GM20431 (cell line): ENCODE data around the gene CBFA2T2.
"Not testable (repeated sequence)": the region's sequence is repeated elsewhere in the genome, so short reads cannot be mapped to it uniquely, and the experiment has no call there.

Source experiments
- in situ Hi-C: fragments of 300-500 bp; cut with MseI, MboI; formaldehyde crosslinking; loops from one replicate; pipeline ENCODE4 v1.15.0; 2020; ENCODE audit warnings: low sequenced_read_pairs; ENCODE audit not compliant: unreplicated experiment

Gene CBFA2T2

DNA sequence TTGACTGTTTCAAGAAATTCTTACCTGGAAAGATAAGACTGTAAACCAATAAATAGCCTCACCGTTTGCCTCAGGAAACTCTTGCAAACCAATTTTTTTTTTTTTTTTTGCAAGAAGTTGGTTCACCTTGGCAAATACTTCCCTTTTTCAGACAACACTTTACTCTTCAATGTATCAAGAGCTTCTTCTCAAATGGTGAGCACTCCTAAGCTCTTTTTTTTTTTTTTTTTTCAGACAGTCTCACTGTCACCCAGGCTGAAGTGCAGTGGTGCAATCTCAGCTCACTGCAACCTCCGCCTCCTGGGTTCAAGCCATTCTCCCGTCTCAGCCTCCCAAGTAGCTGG is 23.6 kb upstream of the CBFA2T2 start:
- in situ Hi-C loops, result loop anchor here (10.0 kb wide), 1 partner anchor 189 kb away; no protein-coding TSS in a partner anchor

DNA sequence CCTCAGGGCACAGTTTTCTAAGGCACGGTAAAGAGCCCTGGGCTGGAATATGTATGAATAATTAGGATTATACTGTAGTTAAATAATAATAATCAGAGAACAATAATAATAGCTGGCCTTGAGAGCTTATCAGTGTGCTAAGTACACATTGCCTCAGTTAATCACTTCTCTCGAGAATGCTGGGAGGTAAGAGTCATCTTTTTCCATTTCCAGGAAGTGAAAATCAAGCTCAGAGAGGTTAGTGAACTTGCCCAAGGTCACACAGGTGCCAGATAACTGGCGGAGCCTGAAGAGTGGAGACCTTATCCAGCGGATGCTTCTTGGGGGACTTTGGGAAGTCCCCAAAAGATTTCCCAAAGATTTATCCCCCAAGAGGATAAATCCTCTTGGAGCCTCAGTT is 19.4 kb upstream of the CBFA2T2 start:
- in situ Hi-C loops, result no loop called here

- in situ Hi-C loops, result no loop called here
Measured at GRCh38 chr20:33470866-33471265, 19.0 kb upstream of the CBFA2T2 start.

GRCh38 chr20:33472868-33473435 is 16.9 kb upstream of the CBFA2T2 start:
- in situ Hi-C loops, result no loop called here

- in situ Hi-C loops, result no loop called here
Measured at GRCh38 chr20:33474097-33474873, 15.6 kb upstream of the CBFA2T2 start.

DNA sequence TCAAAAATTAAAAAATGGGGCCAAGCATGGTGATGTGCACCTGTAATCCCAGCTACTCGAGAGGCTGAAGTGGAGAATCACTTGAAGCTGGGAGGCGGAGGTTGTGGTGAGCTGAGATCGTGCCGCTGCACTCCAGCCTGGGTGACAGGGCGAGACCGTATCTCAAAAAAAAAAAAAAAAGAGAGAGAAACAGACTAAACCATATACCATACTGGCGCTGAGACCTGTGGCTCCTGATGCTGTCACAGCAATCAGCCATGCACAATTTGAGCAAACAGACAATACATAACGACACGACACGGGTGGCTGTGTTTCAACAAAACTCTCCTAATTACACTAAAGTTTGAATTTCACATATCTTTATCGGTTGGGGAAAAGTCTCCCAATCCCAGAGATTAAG is 14.9 kb upstream of the CBFA2T2 start:
- in situ Hi-C loops, result no loop called here

DNA sequence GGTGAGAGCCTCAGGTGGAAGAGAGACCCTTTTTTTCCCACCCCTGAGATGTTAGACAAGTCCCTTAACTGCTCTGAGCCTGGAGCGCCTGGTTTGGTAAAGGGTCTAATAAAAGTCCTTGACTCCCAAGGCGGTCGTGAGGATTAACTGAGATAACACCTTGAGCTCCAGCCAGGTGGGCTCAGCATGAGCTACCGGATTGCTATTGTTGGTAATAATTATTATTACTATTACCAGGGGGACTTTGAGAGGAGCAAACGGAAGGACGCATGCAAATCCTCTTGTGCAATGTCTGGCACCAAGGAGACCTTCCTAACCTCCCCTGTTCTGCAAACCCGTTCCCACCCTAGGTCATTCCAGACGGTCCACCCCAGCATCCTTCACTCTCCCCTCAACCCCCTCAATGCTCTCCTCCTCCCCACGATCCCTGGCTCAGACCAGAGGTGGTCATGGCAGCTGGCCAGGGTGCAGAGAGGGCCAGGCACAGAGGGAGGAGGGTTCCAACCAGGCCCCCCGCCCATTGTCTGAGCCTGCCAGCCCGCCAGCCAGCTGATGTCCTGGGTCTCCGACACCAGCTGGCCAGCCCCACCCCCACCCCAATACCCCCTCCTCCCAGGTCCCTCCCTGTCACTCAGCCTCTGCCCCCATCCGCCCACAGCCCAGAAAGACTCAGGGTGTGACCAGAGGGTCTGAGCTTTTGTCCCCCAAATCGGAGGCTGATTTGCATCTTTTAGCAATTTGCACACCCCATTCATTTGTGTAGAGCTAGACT is 14.3 kb upstream of the CBFA2T2 start:
- in situ Hi-C loops, result no loop called here

DNA sequence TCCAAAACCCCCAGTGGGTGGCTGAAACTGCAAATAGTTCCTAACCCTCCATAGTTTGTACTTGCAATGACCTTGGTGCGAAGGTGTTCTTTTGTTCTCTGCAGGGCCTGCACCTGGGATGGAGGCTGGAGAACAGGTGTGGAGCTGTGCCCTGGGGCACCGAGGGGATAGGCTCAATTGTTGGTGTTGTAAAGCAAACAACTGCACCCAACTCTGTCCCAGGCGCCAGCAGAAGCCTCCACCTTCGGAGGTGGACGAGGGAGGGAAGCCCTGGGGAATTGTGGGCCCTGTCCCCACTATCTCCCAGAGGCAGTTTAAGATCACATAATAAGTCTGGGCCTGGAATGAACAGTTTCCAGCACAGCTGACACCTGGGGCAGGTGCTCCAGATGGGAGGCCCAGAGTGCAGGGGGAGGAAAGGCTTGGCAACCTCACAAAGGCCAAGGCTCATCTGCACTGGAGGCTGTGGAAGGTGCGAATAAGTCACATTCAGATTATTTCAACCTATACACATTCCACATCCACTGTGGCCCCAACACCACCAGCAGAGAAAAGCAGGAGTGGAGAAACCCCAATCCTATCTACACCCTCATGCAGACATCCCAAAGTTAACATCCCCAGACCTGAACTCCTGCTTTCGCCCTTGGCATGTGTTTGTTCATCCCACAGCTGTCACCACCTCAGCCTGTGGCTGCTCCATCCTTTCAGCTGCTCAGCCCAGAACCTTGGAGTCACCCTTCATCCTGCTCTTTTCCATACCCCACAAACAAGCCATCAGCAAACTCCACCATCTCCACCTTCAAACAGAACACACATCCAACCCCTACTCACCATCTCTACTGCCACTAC is 12.3 kb upstream of the CBFA2T2 start:
- in situ Hi-C loops, result no loop called here

- in situ Hi-C loops, result no loop called here
Measured at GRCh38 chr20:33480048-33480447, 9.8 kb upstream of the CBFA2T2 start.

GRCh38 chr20:33481431-33481941 is 8.4 kb upstream of the CBFA2T2 start:
- in situ Hi-C loops, result no loop called here

DNA sequence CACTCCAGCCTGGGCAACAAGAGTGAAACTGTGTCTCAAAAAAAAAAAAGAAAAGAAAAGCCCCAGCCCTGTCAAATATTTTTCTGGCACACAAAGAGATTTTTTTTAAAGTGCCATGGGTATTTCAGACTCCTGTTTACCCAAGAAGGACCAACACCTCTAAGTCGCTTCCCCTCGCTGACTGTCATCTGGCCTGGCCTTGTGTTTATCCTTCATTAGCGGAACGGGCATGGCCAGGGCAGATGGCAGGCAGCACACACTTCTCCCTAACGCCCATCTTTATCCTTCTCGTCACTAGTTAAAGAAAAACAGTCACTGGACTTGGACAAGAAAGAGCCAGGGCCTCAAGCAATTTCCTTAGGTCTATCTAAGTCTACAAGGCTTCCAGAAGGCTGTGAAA is 7.3 kb upstream of the CBFA2T2 start:
- in situ Hi-C loops, result no loop called here

GRCh38 chr20:33483186-33483585 is 6.7 kb upstream of the CBFA2T2 start:
- in situ Hi-C loops, result not testable (repeated sequence)

- in situ Hi-C loops, result no loop called here
Measured at GRCh38 chr20:33488201-33488600, 1.7 kb upstream of the CBFA2T2 start.

DNA sequence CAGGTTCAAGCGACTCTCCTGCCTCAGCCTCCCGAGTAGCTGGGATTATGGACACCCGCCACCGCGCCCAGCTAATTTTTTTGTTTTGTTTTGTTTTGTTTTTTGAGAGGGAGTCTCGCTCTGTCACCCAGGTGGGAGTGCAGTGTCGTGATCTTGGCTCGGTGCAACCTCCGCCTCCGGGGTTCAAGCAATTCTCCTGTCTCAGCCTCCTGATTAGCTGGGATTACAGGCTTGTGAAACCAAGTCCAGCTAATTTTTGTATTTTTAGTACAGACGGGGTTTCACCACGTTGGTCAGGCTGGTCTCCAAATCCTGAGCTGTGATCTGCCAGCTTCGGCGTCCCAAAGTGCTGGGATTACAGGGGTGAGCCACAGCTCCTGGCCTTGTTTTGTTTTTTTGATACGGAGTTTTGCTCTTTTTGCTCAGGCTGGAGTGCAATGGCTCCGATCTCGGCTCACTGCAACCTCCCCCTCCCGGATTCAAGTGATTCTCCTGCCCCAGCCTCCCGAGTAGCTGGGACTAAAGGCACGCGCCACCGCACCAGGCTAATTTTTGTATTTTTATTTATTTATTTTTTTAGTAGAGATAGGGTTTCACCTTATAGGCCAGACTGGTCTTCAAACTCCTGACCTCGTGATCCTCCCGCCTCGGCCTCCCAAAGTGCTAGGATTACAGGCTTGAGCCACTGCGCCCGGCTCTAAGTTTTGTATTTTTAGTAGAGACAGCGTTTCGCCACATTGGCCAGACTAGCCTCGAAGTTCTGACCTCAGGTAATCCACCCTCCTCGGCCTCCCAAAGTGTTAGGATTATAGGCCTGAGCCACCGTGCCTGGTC is 1.0 kb upstream of the CBFA2T2 start:
- in situ Hi-C loops, result not testable (repeated sequence)

DNA sequence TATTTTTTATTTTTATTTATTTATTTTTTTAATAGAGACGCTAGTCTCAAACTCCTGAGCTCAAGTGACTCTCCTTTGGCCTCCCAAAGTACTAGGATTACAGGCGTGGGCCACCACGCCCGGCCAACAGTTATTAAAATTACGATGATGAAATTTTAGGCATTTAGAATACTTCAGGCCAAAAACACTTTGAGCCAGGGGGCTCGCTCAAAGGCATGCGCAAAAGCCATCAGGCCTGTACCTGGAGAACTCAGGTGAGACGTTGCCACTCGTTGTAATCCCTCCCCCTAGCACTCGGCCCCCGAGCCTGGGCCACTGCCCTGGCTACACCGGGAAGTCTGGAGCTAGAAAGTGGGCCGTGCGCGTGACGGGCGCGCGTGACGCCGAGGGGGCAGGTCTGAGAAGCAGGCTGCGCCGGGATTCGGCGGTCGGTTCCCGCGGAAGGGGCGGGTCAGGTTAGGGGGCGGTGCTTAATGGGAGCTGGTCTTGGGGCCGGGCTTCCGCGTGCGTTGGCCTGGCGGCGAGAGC is 337 bp upstream of the CBFA2T2 start:
- in situ Hi-C loops, result no loop called here

GRCh38 chr20:33490934-33491656 is 1.2 kb downstream of the CBFA2T2 start:
- in situ Hi-C loops, result no loop called here

DNA sequence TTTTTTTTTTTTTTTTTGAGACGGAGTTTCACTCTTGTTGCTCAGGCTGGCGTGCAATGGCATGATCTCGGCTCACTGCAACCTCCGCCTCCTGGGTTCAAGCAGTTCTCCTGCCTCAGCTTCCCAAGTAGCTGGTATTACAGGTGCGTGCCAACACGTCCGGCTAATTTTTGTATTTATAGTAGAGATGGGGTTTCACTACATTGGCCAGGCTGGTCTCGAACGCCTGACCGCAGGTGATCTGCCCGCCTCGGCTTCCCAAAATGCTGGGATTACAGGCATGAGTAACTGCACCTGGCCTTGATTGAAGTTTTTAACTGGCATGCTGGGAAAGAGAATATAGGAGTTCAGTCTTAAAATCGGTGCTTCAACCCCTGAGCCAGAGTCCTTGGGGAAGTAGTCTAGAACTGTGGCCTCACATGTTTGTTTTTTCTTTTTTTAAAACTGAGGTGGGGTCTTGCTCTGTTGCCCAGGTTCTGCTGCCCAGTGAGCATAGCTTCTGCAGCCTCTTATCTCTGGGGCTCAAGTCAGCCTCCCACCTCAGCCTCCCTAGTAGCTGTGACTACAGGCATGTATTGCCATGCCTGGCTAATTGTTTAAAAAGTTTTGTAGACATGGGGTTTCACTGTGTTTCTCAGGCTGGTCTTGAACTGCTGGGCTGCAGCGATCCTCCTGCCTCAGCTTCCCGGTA is 3.3 kb downstream of the CBFA2T2 start:
- in situ Hi-C loops, result no loop called here

DNA sequence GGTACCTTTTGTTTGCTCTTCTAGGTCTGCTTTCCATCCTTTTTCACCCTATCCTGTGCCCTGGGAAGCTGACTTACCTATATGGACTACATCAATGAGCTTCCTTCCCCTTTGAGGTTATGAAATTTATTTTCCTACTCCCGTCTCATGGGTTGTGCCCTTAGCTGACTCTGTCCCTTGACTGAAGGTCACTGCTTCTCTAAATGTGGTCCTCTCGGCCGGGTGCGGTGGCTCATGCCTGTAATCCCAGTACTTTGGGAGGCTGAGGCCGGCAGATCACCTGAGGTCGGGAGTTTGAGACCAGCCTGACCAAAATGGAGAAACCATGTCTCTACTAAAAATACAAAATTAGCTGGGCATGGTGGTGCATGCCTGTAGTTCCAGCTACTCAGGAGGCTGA is 6.9 kb downstream of the CBFA2T2 start:
- in situ Hi-C loops, result not testable (repeated sequence)
